ENCODE results near the gene IDUA. TPM values are rescaled to one million over a fixed set of nuclear protein-coding genes. Genes with fewer than 3 reads are reported as not detected.
"Not testable (repeated sequence)": the region's sequence is repeated elsewhere in the genome, so short reads cannot be mapped to it uniquely, and the experiment has no call there.

Gene IDUA
- total RNA-seq, 1 experiment from 2014 or later: 4.6 TPM

- no peak for DNase-seq
- peaks cover 25% of the 10 kb centered on the region for H3K27me3 ChIP-seq (ENCODE audit: control insufficient read depth, insufficient read depth, low read length)
- no peaks in the 10 kb centered on the region for H3K36me3 ChIP-seq (replicated peaks; ENCODE audit: control insufficient read depth, insufficient read depth, low read length)
- no peak overlapping the region for H3K4me3 ChIP-seq (ENCODE audit: insufficient read depth, low read depth, low read length)
Measured at GRCh38 chr4:995311-996026, 8.6 kb downstream of the IDUA start.

GRCh38 chr4:996030-996996 is 9.5 kb downstream of the IDUA start:
- Histone ChIP-seq H3K4me3 (ENCODE audit: insufficient read depth, low read depth, low read length) (no peak overlapping the region), H3K27me3 (ENCODE audit: control insufficient read depth, insufficient read depth, low read length) (peaks cover 27% of the 10 kb centered on the region), H3K36me3 (replicated peaks; ENCODE audit: control insufficient read depth, insufficient read depth, low read length) (no peaks in the 10 kb centered on the region)
- DNase-seq: no peak

- Histone ChIP-seq H3K36me3 (replicated peaks; ENCODE audit: control insufficient read depth, insufficient read depth, low read length) (no peaks in the 10 kb centered on the region), H3K27me3 (ENCODE audit: control insufficient read depth, insufficient read depth, low read length) (peaks cover 33% of the 10 kb centered on the region), H3K4me3 (ENCODE audit: insufficient read depth, low read depth, low read length) (peak overlapping the region; percentile 1; the same call in 1 of the 2 replicates)
- DNase-seq: no peak
Measured at GRCh38 chr4:996997-997374, 10.1 kb downstream of the IDUA start.

- H3K36me3 ChIP-seq (replicated peaks; ENCODE audit: control insufficient read depth, insufficient read depth, low read length): no peaks in the 10 kb centered on the region
- H3K4me3 ChIP-seq (ENCODE audit: insufficient read depth, low read depth, low read length): peak overlapping the region; percentile 30
- DNase-seq: peak; percentile 92
- peaks cover 38% of the 10 kb centered on the region for H3K27me3 ChIP-seq (ENCODE audit: control insufficient read depth, insufficient read depth, low read length)
Measured at GRCh38 chr4:997375-998071, 10.7 kb downstream of the IDUA start.

GRCh38 chr4:998096-998691 is 11.3 kb downstream of the IDUA start:
- peaks cover 43% of the 10 kb centered on the region for H3K27me3 ChIP-seq (ENCODE audit: control insufficient read depth, insufficient read depth, low read length)
- no peaks in the 10 kb centered on the region for H3K36me3 ChIP-seq (replicated peaks; ENCODE audit: control insufficient read depth, insufficient read depth, low read length)
- no peak overlapping the region for H3K4me3 ChIP-seq (ENCODE audit: insufficient read depth, low read depth, low read length)
- no peak for DNase-seq

GRCh38 chr4:999240-999863 is 12.5 kb downstream of the IDUA start:
- H3K4me3 ChIP-seq (ENCODE audit: insufficient read depth, low read depth, low read length); H3K36me3 ChIP-seq (replicated peaks; ENCODE audit: control insufficient read depth, insufficient read depth, low read length); DNase-seq: not testable (repeated sequence)
- H3K27me3 ChIP-seq (ENCODE audit: control insufficient read depth, insufficient read depth, low read length): peaks cover 52% of the 10 kb centered on the region

- Histone ChIP-seq H3K27me3 (ENCODE audit: control insufficient read depth, insufficient read depth, low read length) (peaks cover 52% of the 10 kb centered on the region), H3K4me3 (ENCODE audit: insufficient read depth, low read depth, low read length) (no peak overlapping the region), H3K36me3 (replicated peaks; ENCODE audit: control insufficient read depth, insufficient read depth, low read length) (no peaks in the 10 kb centered on the region)
- no peak for DNase-seq
Measured at GRCh38 chr4:999882-1000425, 13.1 kb downstream of the IDUA start.

- Histone ChIP-seq H3K4me3 (ENCODE audit: insufficient read depth, low read depth, low read length) (no peak overlapping the region), H3K27me3 (ENCODE audit: control insufficient read depth, insufficient read depth, low read length) (peaks cover 53% of the 10 kb centered on the region), H3K36me3 (replicated peaks; ENCODE audit: control insufficient read depth, insufficient read depth, low read length) (no peaks in the 10 kb centered on the region)
- DNase-seq: no peak
Measured at GRCh38 chr4:1000686-1001260, 13.9 kb downstream of the IDUA start.

- DNase-seq: peak; percentile 80
- no peaks in the 10 kb centered on the region for H3K36me3 ChIP-seq (replicated peaks; ENCODE audit: control insufficient read depth, insufficient read depth, low read length)
- peaks cover 48% of the 10 kb centered on the region for H3K27me3 ChIP-seq (ENCODE audit: control insufficient read depth, insufficient read depth, low read length)
- peak overlapping the region; percentile 32; the same call in 1 of the 2 replicates for H3K4me3 ChIP-seq (ENCODE audit: insufficient read depth, low read depth, low read length)
Measured at GRCh38 chr4:1001561-1002130, 14.8 kb downstream of the IDUA start.

GRCh38 chr4:1002131-1002630 is 15.3 kb downstream of the IDUA start:
- peak; percentile 87 for DNase-seq
- H3K27me3 ChIP-seq (ENCODE audit: control insufficient read depth, insufficient read depth, low read length): peaks cover 46% of the 10 kb centered on the region
- H3K4me3 ChIP-seq (ENCODE audit: insufficient read depth, low read depth, low read length): peak overlapping the region; percentile 32; the same call in 1 of the 2 replicates
- H3K36me3 ChIP-seq (replicated peaks; ENCODE audit: control insufficient read depth, insufficient read depth, low read length): no peaks in the 10 kb centered on the region

GRCh38 chr4:1002631-1003251 is 15.9 kb downstream of the IDUA start:
- H3K27me3 ChIP-seq (ENCODE audit: control insufficient read depth, insufficient read depth, low read length): peaks cover 41% of the 10 kb centered on the region
- H3K4me3 ChIP-seq (ENCODE audit: insufficient read depth, low read depth, low read length): peak overlapping the region; percentile 32; the same call in 1 of the 2 replicates
- peak; percentile 88 for DNase-seq
- H3K36me3 ChIP-seq (replicated peaks; ENCODE audit: control insufficient read depth, insufficient read depth, low read length): no peaks in the 10 kb centered on the region

- Histone ChIP-seq H3K27me3 (ENCODE audit: control insufficient read depth, insufficient read depth, low read length) (peaks cover 39% of the 10 kb centered on the region), H3K4me3 (ENCODE audit: insufficient read depth, low read depth, low read length) (peak overlapping the region; percentile 29; the same call in 1 of the 2 replicates), H3K36me3 (replicated peaks; ENCODE audit: control insufficient read depth, insufficient read depth, low read length) (no peaks in the 10 kb centered on the region)
- peak; percentile 87 for DNase-seq
Measured at GRCh38 chr4:1003271-1004070, 16.6 kb downstream of the IDUA start.
